ENCODE results near the gene DAGLA.

GRCh38 chr11:61639816-61640443 lies 40.3 kb upstream of the DAGLA start:
- no peak for TF ChIP-seq EZH2 (IDR thresholded peaks at IDR 0.05; ENCODE audit: low read length, unreplicated experiment)
- TF ChIP-seq, protein P1, sequence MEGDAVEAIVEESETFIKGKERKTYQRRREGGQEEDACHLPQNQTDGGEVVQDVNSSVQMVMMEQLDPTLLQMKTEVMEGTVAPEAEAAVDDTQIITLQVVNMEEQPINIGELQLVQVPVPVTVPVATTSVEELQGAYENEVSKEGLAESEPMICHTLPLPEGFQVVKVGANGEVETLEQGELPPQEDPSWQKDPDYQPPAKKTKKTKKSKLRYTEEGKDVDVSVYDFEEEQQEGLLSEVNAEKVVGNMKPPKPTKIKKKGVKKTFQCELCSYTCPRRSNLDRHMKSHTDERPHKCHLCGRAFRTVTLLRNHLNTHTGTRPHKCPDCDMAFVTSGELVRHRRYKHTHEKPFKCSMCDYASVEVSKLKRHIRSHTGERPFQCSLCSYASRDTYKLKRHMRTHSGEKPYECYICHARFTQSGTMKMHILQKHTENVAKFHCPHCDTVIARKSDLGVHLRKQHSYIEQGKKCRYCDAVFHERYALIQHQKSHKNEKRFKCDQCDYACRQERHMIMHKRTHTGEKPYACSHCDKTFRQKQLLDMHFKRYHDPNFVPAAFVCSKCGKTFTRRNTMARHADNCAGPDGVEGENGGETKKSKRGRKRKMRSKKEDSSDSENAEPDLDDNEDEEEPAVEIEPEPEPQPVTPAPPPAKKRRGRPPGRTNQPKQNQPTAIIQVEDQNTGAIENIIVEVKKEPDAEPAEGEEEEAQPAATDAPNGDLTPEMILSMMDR (conservative IDR thresholded peaks at IDR 0.05; ENCODE audit: low read depth, low read length), result no peak

Measured in PC-3 (cell line).